Left lung (tissue), 10 donors: Measurements from ENCODE around the gene EBPL. TPM values are rescaled to one million over a fixed set of nuclear protein-coding genes. Genes with fewer than 3 reads are reported as not detected.

Source experiments
- ATAC-seq: fragments of 200-7000 bp; cut with Tn5 transposase; one replicate; pipeline ENCODE4 v1.9.1; 2020; ENCODE audit warnings: moderate library complexity
- DNase-seq, 4 donors: peaks; one replicate each; pipeline ENCODE4 v3.0.0-alpha.2; 2013 to 2020
- H3K27ac ChIP-seq, 2 donors: fragments of 200-600 bp; sonication (generic) in 1 of 2; one replicate each; pipeline versions ENCODE4 v1.5.0 to v1.8.0; 2020 to 2021
- H3K27me3 ChIP-seq, 2 donors: fragments of 200-600 bp; sonication (generic) in 1 of 2; one replicate each; pipeline versions ENCODE4 v1.5.0 to v1.8.0; 2020 to 2021
- H3K36me3 ChIP-seq, 2 donors: fragments of 200-600 bp; sonication (generic) in 1 of 2; one replicate each; pipeline versions ENCODE4 v1.5.0 to v1.8.0; 2020 to 2021
- H3K4me1 ChIP-seq, 2 donors: fragments of 200-600 bp; one replicate each; pipeline ENCODE4 v1.8.0; 2021
- H3K4me3 ChIP-seq, 2 donors: fragments of 200-600 bp; sonication (generic) in 1 of 2; one replicate each; pipeline versions ENCODE4 v1.5.0 to v1.8.0; 2020 to 2021; ENCODE audit warnings: mild to moderate bottlenecking in 1 of 2
- H3K9me3 ChIP-seq, 2 donors: fragments of 200-600 bp; sonication (generic) in 1 of 2; one replicate each; pipeline versions ENCODE4 v1.5.0 to v1.8.0; 2020 to 2021
- CTCF ChIP-seq, 2 donors: fragments of 200-600 bp; sonication (generic) in 1 of 2; IDR thresholded peaks; one replicate each; pipeline versions ENCODE4 v1.5.0 to v1.8.0; 2021; ENCODE audit warnings: antibody characterized with exemption in 2 of 2
- intact Hi-C, 2 donors: fragments of 100-400 bp; cut with DNase I; formaldehyde crosslinking; loops; one replicate each; pipeline versions ENCODE4 v1.11.2 to v1.14.2; 2022
- polyA plus RNA-seq, 6 donors: library from polyadenylated mRNA; unstranded; fragments of 120-200 nt; gene quantifications; one replicate each; pipeline ENCODE4 v1.2.1, GENCODE V29; 2013; ENCODE audit not compliant: insufficient read length in 6 of 6
- total RNA-seq, 2 donors: library from RNA; stranded (reverse); fragmentation: NEBNext Ultra II Directional; extraction: Animal tissue kit (Norgen Biotek cat#: 25700); gene quantifications; one replicate each; pipeline ENCODE4 v1.2.1, GENCODE V29; 2021
- donor health status: DM: no; HTN: yes; CAD: no.
- donor health status: DM: no; HTN: no; CAD: no.

EBPL gene
- total and polyA plus RNA-seq, 8 donors = 54.6 to 79.9 (median 70.2) TPM

GRCh38 chr13:49625392-49626079, 65.8 kb downstream of the EBPL start:
- intact Hi-C loops = no loop called here
- Histone ChIP-seq H3K36me3 (peaks cover 0 to 1% of the 10 kb centered on the region in 2 donors), H3K4me1 (peaks cover 0 to 41% of the 10 kb centered on the region in 2 donors), H3K27ac (peak overlapping the region in 1 of 2 donors; percentile 57), H3K4me3 (no peak overlapping the region), H3K27me3 (no peaks in the 10 kb centered on the region), H3K9me3 (no peaks in the 10 kb centered on the region)
- peak; percentile 67 for ATAC-seq
- TF ChIP-seq CTCF (IDR thresholded peaks at IDR 0.05) = no peak
- peak in 2 of 4 donors; percentile 80 to 82 for DNase-seq

GRCh38 chr13:49624229-49624628, 67.1 kb downstream of the EBPL start:
- no peaks in the 10 kb centered on the region for H3K36me3 ChIP-seq
- intact Hi-C loops = no loop called here
- TF ChIP-seq CTCF (IDR thresholded peaks at IDR 0.05) = no peak
- no peak overlapping the region for H3K4me3 ChIP-seq
- H3K27me3 ChIP-seq = no peaks in the 10 kb centered on the region
- H3K27ac ChIP-seq = no peak overlapping the region
- DNase-seq (no peak), ATAC-seq (no peak)
- no peaks in the 10 kb centered on the region for H3K9me3 ChIP-seq
- H3K4me1 ChIP-seq = peaks cover 0 to 28% of the 10 kb centered on the region in 2 donors

- H3K27me3 ChIP-seq = no peaks in the 10 kb centered on the region
- no peak overlapping the region for H3K4me3 ChIP-seq
- H3K27ac ChIP-seq = no peak overlapping the region
- H3K9me3 ChIP-seq = no peaks in the 10 kb centered on the region
- H3K36me3 ChIP-seq = no peaks in the 10 kb centered on the region
- TF ChIP-seq CTCF (IDR thresholded peaks at IDR 0.05) = no peak
- ATAC-seq (no peak), DNase-seq (no peak)
- peaks cover 0 to 16% of the 10 kb centered on the region in 2 donors for H3K4me1 ChIP-seq
- intact Hi-C loops = no loop called here
Observed at GRCh38 chr13:49622174-49622946, 68.9 kb downstream of the EBPL start.

GRCh38 chr13:49620170-49620621, 71.1 kb downstream of the EBPL start:
- DNase-seq = peak in 1 of 4 donors; percentile 82
- Histone ChIP-seq H3K27ac (no peak overlapping the region), H3K4me3 (no peak overlapping the region), H3K9me3 (no peaks in the 10 kb centered on the region), H3K36me3 (no peaks in the 10 kb centered on the region), H3K27me3 (no peaks in the 10 kb centered on the region), H3K4me1 (peaks cover 0 to 16% of the 10 kb centered on the region in 2 donors)
- TF ChIP-seq CTCF (IDR thresholded peaks at IDR 0.05) = no peak
- intact Hi-C loops = no loop called here
- no peak for ATAC-seq

GRCh38 chr13:49616676-49617065, 74.6 kb downstream of the EBPL start:
- Histone ChIP-seq H3K9me3 (peaks cover 0 to 2% of the 10 kb centered on the region in 2 donors), H3K27me3 (no peaks in the 10 kb centered on the region), H3K36me3 (no peaks in the 10 kb centered on the region), H3K4me1 (peaks cover 0 to 13% of the 10 kb centered on the region in 2 donors), H3K27ac (peak overlapping the region; percentile 21 to 58), H3K4me3 (no peak overlapping the region)
- no peak for DNase-seq
- no peak for ATAC-seq
- TF ChIP-seq CTCF (IDR thresholded peaks at IDR 0.05) = no peak
- intact Hi-C loops = no loop called here
